IMR-90 (cell line): ENCODE data around the gene ADPRHL1. TPM values are rescaled to one million over a fixed set of nuclear protein-coding genes. Genes with fewer than 3 reads are reported as not detected.

Experiments
- ATAC-seq: fragments of 200-7000 bp; cut with Tn5 transposase; 2 replicates; pipeline ENCODE4 v1.9.1; 2020; ENCODE audit warnings: low read depth, mild to moderate bottlenecking, moderate library complexity
- BruUV-seq: library from RNA; stranded (reverse); fragments of 400-500 nt; replicated peaks from 2 replicates; lab custom pipeline; 2021; lab: Mats Ljungman, UMichigan
- CTCF ChIA-PET: fragments of 300-600 bp; formaldehyde crosslinking; extraction: SDS; loops from one replicate; lab custom pipeline; 2021; ENCODE audit warnings: antibody characterized with exemption; lab: Yijun Ruan, JAX
- POLR2A ChIA-PET: fragments of 300-600 bp; sonication (Branson Sonifier 250); formaldehyde crosslinking; loops from one replicate; lab custom pipeline; 2022; ENCODE audit warnings: antibody characterized with exemption; ENCODE audit not compliant: unreplicated experiment; lab: Charles Lee
- DNase-seq: peaks from one replicate; pipeline ENCODE4 v3.0.0; 2013
- H2AFZ ChIP-seq: replicated peaks from 2 replicates; pipeline ENCODE3; 2013; ENCODE audit warnings: low read length, mild to moderate bottlenecking; ENCODE audit not compliant: poor library complexity
- H2AK5ac ChIP-seq: 2 replicates; pipeline ENCODE4 v1.6.1; 2013; ENCODE audit warnings: low read depth, low read length, inconsistent platforms
- H2AK9ac ChIP-seq: replicated peaks from 2 replicates; pipeline ENCODE3; 2013; ENCODE audit warnings: mild to moderate bottlenecking, low read depth, low read length, moderate library complexity; ENCODE audit not compliant: poor library complexity
- H2BK120ac ChIP-seq: 2 replicates; pipeline ENCODE4 v1.6.1; 2013; ENCODE audit warnings: low read depth, low read length, inconsistent platforms
- H2BK15ac ChIP-seq: 3 replicates; pipeline ENCODE4 v1.6.1; 2013; ENCODE audit warnings: low read depth, low read length, inconsistent platforms
- H2BK20ac ChIP-seq: 2 replicates; pipeline ENCODE4 v1.6.1; 2013; ENCODE audit warnings: low read depth, mild to moderate bottlenecking, inconsistent platforms, low read length, moderate library complexity
- H2BK5ac ChIP-seq: 2 replicates; pipeline ENCODE4 v1.6.1; 2013; ENCODE audit warnings: mild to moderate bottlenecking, low read depth, low read length, inconsistent platforms; ENCODE audit not compliant: poor library complexity, severe bottlenecking
- H3K14ac ChIP-seq: replicated peaks from 2 replicates; pipeline ENCODE4 v1.6.1; 2013; ENCODE audit warnings: low read depth, low read length, inconsistent platforms
- H3K18ac ChIP-seq: 2 replicates; pipeline ENCODE4 v1.6.1; 2013; ENCODE audit warnings: low read depth, low read length, control low read depth
- H3K23ac ChIP-seq: 2 replicates; pipeline ENCODE4 v1.6.1; 2013; ENCODE audit warnings: low read depth, low read length, inconsistent platforms
- H3K27ac ChIP-seq: 2 replicates; pipeline ENCODE4 v1.5.1; 2013; ENCODE audit warnings: mild to moderate bottlenecking, control low read depth, low read length; ENCODE audit not compliant: insufficient read depth
- H3K27me3 ChIP-seq: 2 replicates; pipeline ENCODE4 v1.6.1; 2013; ENCODE audit warnings: low read length; ENCODE audit not compliant: control insufficient read depth, insufficient read depth
- H3K36me3 ChIP-seq: 2 replicates; pipeline ENCODE4 v1.6.1; 2013; ENCODE audit warnings: low read length, mixed read lengths; ENCODE audit not compliant: control insufficient read depth, insufficient read depth
- H3K4ac ChIP-seq: 2 replicates; pipeline ENCODE4 v1.6.1; 2013; ENCODE audit warnings: low read depth, low read length, inconsistent platforms
- H3K4me1 ChIP-seq: 2 replicates; pipeline ENCODE4 v1.6.1; 2013; ENCODE audit warnings: low read length, mixed read lengths; ENCODE audit not compliant: control insufficient read depth, insufficient read depth
- H3K4me2 ChIP-seq: 2 replicates; pipeline ENCODE4 v1.6.1; 2013; ENCODE audit warnings: low read depth, mild to moderate bottlenecking, control low read depth, low read length, moderate library complexity
- H3K4me3 ChIP-seq: 2 replicates; pipeline ENCODE4 v1.5.1; 2013; ENCODE audit warnings: low read depth, mild to moderate bottlenecking, control low read depth, low read length, moderate library complexity; ENCODE audit not compliant: insufficient read depth
- H3K56ac ChIP-seq: 2 replicates; pipeline ENCODE4 v1.6.1; 2013; ENCODE audit warnings: low read length, inconsistent platforms; ENCODE audit not compliant: insufficient read depth; ENCODE audit errors: extremely low read depth
- H3K79me1 ChIP-seq, 2 experiments: 2 replicates each; pipeline ENCODE4 v1.6.1; 2013; ENCODE audit warnings: low read length in 2 of 2, inconsistent platforms in 1 of 2, low read depth in 1 of 2
- H3K9ac ChIP-seq: 2 replicates; pipeline ENCODE4 v1.6.1; 2013; ENCODE audit warnings: low read depth, low read length, control low read depth
- H3K9me1 ChIP-seq: 2 replicates; pipeline ENCODE4 v1.6.1; 2013; ENCODE audit warnings: low read length, inconsistent platforms; ENCODE audit not compliant: insufficient read depth
- H3K9me3 ChIP-seq: 2 replicates; pipeline ENCODE4 v1.6.1; 2013; ENCODE audit warnings: low read length; ENCODE audit not compliant: control insufficient read depth, insufficient read depth
- H4K20me1 ChIP-seq: 2 replicates; pipeline ENCODE4 v1.6.1; 2013; ENCODE audit warnings: low read length, inconsistent platforms; ENCODE audit not compliant: insufficient read depth
- H4K5ac ChIP-seq: 2 replicates; pipeline ENCODE4 v1.6.1; 2013; ENCODE audit warnings: mild to moderate bottlenecking, low read depth, low read length, control low read depth
- H4K8ac ChIP-seq, 2 experiments: 2 replicates each; pipeline ENCODE4 v1.6.1; 2013; ENCODE audit warnings: low read depth in 2 of 2, low read length in 2 of 2, control low read depth in 1 of 2, inconsistent platforms in 1 of 2
- H4K91ac ChIP-seq: 2 replicates; pipeline ENCODE4 v1.6.1; 2013; ENCODE audit warnings: low read depth, low read length, inconsistent platforms; ENCODE audit not compliant: insufficient read depth
- BHLHE40 ChIP-seq: fragments of 150-350 bp; IDR thresholded peaks from 2 replicates; pipeline ENCODE4 v1.6.1; 2016; ENCODE audit warnings: mild to moderate bottlenecking, low read depth, low read length
- CEBPB ChIP-seq: IDR thresholded peaks from 2 replicates; pipeline ENCODE4 v1.6.1; 2012; ENCODE audit warnings: low read depth, low read length, improper control_type of control experiment
- CHD1 ChIP-seq: IDR thresholded peaks from 2 replicates; pipeline ENCODE4 v1.6.1; 2012; ENCODE audit warnings: low read depth, low read length, improper control_type of control experiment
- FOS ChIP-seq: fragments of 150-350 bp; IDR thresholded peaks from 2 replicates; pipeline ENCODE4 v1.6.1; 2016; ENCODE audit warnings: low read depth, low read length
- MAFK ChIP-seq: IDR thresholded peaks from 2 replicates; pipeline ENCODE4 v1.6.1; 2012; ENCODE audit warnings: low read depth, low read length, improper control_type of control experiment
- MAZ ChIP-seq: IDR thresholded peaks from 2 replicates; pipeline ENCODE4 v1.6.1; 2012; ENCODE audit warnings: low read depth, mild to moderate bottlenecking, low read length, improper control_type of control experiment, moderate library complexity, borderline replicate concordance
- MXI1 ChIP-seq: IDR thresholded peaks from 2 replicates; pipeline ENCODE4 v1.6.1; 2012; ENCODE audit warnings: low read depth, mild to moderate bottlenecking, low read length, moderate library complexity, borderline replicate concordance
- NFE2L2 ChIP-seq: fragments of 150-350 bp; IDR thresholded peaks from 2 replicates; pipeline ENCODE4 v1.6.1; 2016; ENCODE audit warnings: low read depth, mild to moderate bottlenecking, low read length
- POLR2A ChIP-seq: IDR thresholded peaks from 2 replicates; pipeline ENCODE4 v1.6.1; 2012; ENCODE audit warnings: mild to moderate bottlenecking, low read depth, low read length
- RAD21 ChIP-seq: IDR thresholded peaks from 2 replicates; pipeline ENCODE4 v1.6.1; 2012; ENCODE audit warnings: low read length, improper control_type of control experiment
- RCOR1 ChIP-seq: IDR thresholded peaks from 2 replicates; pipeline ENCODE4 v1.6.1; 2012; ENCODE audit warnings: mild to moderate bottlenecking, low read length, improper control_type of control experiment; ENCODE audit not compliant: insufficient replicate concordance
- RFX5 ChIP-seq: IDR thresholded peaks from 2 replicates; pipeline ENCODE4 v1.8.0; 2012; ENCODE audit warnings: low read depth, mild to moderate bottlenecking, low read length, moderate library complexity
- SMC3 ChIP-seq: fragments of 150-350 bp; IDR thresholded peaks from 2 replicates; pipeline ENCODE4 v1.6.1; 2016; ENCODE audit warnings: low read depth, mild to moderate bottlenecking, antibody characterized with exemption, low read length, moderate library complexity
- WGBS, 2 experiments: methylation state at CpG; one replicate each; pipeline versions ENCODE4 v1.1.5 to v1.1.7; 2013; ENCODE audit warnings: missing lambda C conversion rate in 2 of 2; ENCODE audit not compliant: insufficient read length in 1 of 2; ENCODE audit errors: extremely low coverage in 2 of 2; 5-methylcytosine and 5-hydroxymethylcytosine counted together
- dilution Hi-C: fragments of 300-500 bp; cut with HindIII; formaldehyde crosslinking; loops from one replicate; pipeline ENCODE4 v1.14.3; 2018; ENCODE audit warnings: low sequenced_read_pairs; ENCODE audit not compliant: unreplicated experiment
- in situ Hi-C: fragments of 300-500 bp; cut with MboI; formaldehyde crosslinking; loops from 3 replicates; pipeline ENCODE4 v1.14.3; 2019; ENCODE audit warnings: low sequenced_read_pairs, inconsistent platforms, mixed read lengths
- intact Hi-C: fragments of 100-400 bp; cut with micrococcal nuclease; formaldehyde crosslinking; loops from 2 replicates; pipeline ENCODE4 v1.10.0; 2022
- polyA plus RNA-seq, 3 experiments: library from polyadenylated mRNA; depleted of rRNA; stranded (reverse); fragments of >200 nt; gene quantifications; 2 replicates each; pipeline ENCODE4 v1.2.3, GENCODE V29; 2012; ENCODE audit warnings: low replicate concordance in 1 of 3
- total RNA-seq: library from RNA; depleted of rRNA; stranded (reverse); fragments of >200 nt; gene quantifications from 2 replicates; pipeline ENCODE4 v1.2.3, GENCODE V29; 2012
- TF ChIP-seq, protein P1 (sequence below): fragments of 150-350 bp; IDR thresholded peaks from 2 replicates; pipeline ENCODE4 v1.6.1; 2017; ENCODE audit warnings: mild to moderate bottlenecking, antibody characterized with exemption, low read length, low read depth
- TF ChIP-seq, protein P2 (sequence below): conservative IDR thresholded peaks from 2 replicates; pipeline ENCODE4 v1.5.1; 2012; ENCODE audit warnings: mild to moderate bottlenecking, low read depth, low read length, improper control_type of control experiment

ADPRHL1 gene
- total and polyA plus RNA-seq, 2 of the 4 experiments (the other 2 are of a cell fraction): 0.36 to 0.67 TPM

DNA sequence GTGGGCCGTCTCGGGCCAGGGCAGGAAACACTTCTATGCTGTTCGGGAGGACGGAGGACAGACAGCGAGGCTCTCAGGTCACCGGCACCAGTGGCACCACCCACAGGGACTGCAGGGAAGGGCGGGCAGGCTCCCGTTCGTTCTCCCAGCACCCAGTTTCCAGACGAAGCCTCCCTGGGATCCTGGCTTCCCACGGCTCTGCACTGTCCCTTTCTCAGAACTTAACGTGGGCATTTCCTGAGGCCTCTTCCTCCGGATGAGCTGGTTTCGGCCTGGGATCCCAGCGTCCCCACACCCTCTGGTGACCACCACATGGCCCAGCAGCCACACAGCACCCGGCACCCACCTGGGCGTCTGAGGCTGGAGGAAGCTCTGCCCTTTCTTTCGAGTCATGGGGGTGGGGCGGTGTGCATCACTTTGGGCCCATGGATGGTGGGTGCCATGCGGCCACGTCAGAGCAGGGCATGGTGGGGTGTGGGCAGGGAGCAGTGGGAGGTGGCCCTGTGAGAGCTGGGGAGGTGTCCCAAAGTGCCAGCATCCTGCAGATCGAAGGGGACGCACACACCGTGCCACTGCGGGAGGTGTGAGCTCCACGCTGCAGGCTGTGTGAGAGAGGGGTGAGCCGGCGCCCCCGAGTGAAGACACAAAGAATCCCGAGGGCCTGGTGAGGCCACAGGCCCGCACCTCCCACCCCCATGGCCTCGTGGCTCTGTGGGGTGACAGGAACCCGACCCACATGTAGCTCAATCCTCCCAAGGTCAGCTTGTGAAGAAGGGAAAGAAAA, 50.6 kb downstream of the ADPRHL1 start:
- Histone ChIP-seq H3K9me3 (no peaks in the 10 kb centered on the region), H3K18ac (no peak overlapping the region), H3K9ac (no peak overlapping the region), H3K4ac (no peak overlapping the region), H4K91ac (no peak overlapping the region), H2BK15ac (no peak overlapping the region), H4K5ac (no peak overlapping the region), H2AK9ac (no peak overlapping the region), H2BK120ac (no peak overlapping the region), H4K8ac (no peak overlapping the region), H3K27ac (no peak overlapping the region), H2BK5ac (no peak overlapping the region), H3K4me2 (no peak overlapping the region), H3K56ac (no peak overlapping the region), H3K27me3 (no peaks in the 10 kb centered on the region), H3K14ac (no peak overlapping the region), H2BK20ac (no peak overlapping the region), H2AK5ac (peak overlapping the region; percentile 39; the same call in 1 of the 2 replicates), H2AFZ (no peak overlapping the region), H4K20me1 (no peaks in the 10 kb centered on the region), H3K79me1 (no peaks in the 10 kb centered on the region), H3K4me3 (no peak overlapping the region), H3K23ac (no peak overlapping the region), H3K4me1 (peaks cover 6% of the 10 kb centered on the region; the same call in 1 of the 2 replicates), H3K9me1 (0 out of 2 replicates have a peak, but pooled peaks cover 4% of the 10 kb centered on the region), H3K36me3 (no peaks in the 10 kb centered on the region)
- CTCF ChIA-PET: no interaction called here
- in situ Hi-C loops: no loop called here
- WGBS, 2 experiments: 97% methylated on average over 11 of the region's 33 CpGs; no CpG with 5 or more reads in 1 of the 2 experiments
- intact Hi-C loops: no loop called here
- POLR2A ChIA-PET: no interaction called here
- no peak for ATAC-seq
- dilution Hi-C loops: no loop called here
- no TSS peak for BruUV-seq
- DNase-seq: no peak
- TF ChIP-seq MAFK (no peak), NFE2L2 (no peak), BHLHE40 (no peak), RFX5 (no peak), FOS (no peak), CHD1 (no peak), POLR2A (no peak), MXI1 (no peak), RAD21 (no peak), RCOR1 (no peak), CEBPB (no peak), SMC3 (no peak), MAZ (no peak)
- TF ChIP-seq, protein P1, sequence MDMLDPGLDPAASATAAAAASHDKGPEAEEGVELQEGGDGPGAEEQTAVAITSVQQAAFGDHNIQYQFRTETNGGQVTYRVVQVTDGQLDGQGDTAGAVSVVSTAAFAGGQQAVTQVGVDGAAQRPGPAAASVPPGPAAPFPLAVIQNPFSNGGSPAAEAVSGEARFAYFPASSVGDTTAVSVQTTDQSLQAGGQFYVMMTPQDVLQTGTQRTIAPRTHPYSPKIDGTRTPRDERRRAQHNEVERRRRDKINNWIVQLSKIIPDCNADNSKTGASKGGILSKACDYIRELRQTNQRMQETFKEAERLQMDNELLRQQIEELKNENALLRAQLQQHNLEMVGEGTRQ: no peak
- TF ChIP-seq, protein P2, sequence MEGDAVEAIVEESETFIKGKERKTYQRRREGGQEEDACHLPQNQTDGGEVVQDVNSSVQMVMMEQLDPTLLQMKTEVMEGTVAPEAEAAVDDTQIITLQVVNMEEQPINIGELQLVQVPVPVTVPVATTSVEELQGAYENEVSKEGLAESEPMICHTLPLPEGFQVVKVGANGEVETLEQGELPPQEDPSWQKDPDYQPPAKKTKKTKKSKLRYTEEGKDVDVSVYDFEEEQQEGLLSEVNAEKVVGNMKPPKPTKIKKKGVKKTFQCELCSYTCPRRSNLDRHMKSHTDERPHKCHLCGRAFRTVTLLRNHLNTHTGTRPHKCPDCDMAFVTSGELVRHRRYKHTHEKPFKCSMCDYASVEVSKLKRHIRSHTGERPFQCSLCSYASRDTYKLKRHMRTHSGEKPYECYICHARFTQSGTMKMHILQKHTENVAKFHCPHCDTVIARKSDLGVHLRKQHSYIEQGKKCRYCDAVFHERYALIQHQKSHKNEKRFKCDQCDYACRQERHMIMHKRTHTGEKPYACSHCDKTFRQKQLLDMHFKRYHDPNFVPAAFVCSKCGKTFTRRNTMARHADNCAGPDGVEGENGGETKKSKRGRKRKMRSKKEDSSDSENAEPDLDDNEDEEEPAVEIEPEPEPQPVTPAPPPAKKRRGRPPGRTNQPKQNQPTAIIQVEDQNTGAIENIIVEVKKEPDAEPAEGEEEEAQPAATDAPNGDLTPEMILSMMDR: no peak
